SK-N-MC (cell line): ENCODE measurements around the gene OR10AG1.

Experiments used
- DNase-seq: peaks from one replicate; pipeline ENCODE4 v3.0.0-alpha.2; 2011; ENCODE audit warnings: low read depth, low spot score
- H3K27ac ChIP-seq: fragments of 200-600 bp; sonication (generic); 2 replicates; pipeline ENCODE4 v1.5.1; 2016; ENCODE audit warnings: mixed run types
- H3K36me3 ChIP-seq: fragments of 200-600 bp; sonication (generic); 2 replicates; pipeline ENCODE4 v1.6.1; 2017; ENCODE audit warnings: antibody characterized with exemption, low read length, mixed read lengths; ENCODE audit not compliant: insufficient read depth
- H3K4me3 ChIP-seq: fragments of 200-600 bp; sonication (generic); 2 replicates; pipeline ENCODE4 v1.5.1; 2016
- H3K9ac ChIP-seq: fragments of 200-600 bp; sonication (generic); 2 replicates; pipeline ENCODE4 v1.8.0; 2017; ENCODE audit warnings: mixed run types, mixed read lengths; ENCODE audit not compliant: insufficient read length
- H3K9me3 ChIP-seq: fragments of 200-600 bp; sonication (generic); 2 replicates; pipeline ENCODE4 v1.6.1; 2017; ENCODE audit warnings: low read depth, mild to moderate bottlenecking, antibody characterized with exemption, low read length, moderate library complexity, mixed read lengths
- EZH2 ChIP-seq: fragments of 200-600 bp; sonication (generic); IDR thresholded peaks from one replicate; pipeline ENCODE4 v1.6.1; 2017; ENCODE audit warnings: antibody characterized with exemption
- FOXP2 ChIP-seq: optimal IDR thresholded peaks from 2 replicates; pipeline ENCODE3; 2011; ENCODE audit warnings: mild to moderate bottlenecking, moderate library complexity; ENCODE audit not compliant: insufficient read depth; ENCODE audit errors: extremely low read length, control extremely low read depth
- POLR2AphosphoS5 ChIP-seq: IDR thresholded peaks from 2 replicates; pipeline ENCODE4 v1.6.1; 2012; ENCODE audit warnings: mild to moderate bottlenecking, low read depth, low read length, borderline replicate concordance

OR10AG1 gene

GRCh38 chr11:55969845-55970244 is at the start of gene OR10AG1:
TSS of gene OR10AG1 (minus strand) at chr11:55969945. CDS start at chr11:55969907, 38 bp downstream.
- Histone ChIP-seq H3K9ac (no peak within 1 kb of the TSS), H3K27ac (no peak within 1 kb of the TSS), H3K9me3 (no peaks in the 10 kb centered on the region), H3K4me3 (no peak within 1 kb of the TSS), H3K36me3 (no peaks in the 10 kb centered on the region)
- TF ChIP-seq POLR2AphosphoS5 (no peak), FOXP2 (no peak), EZH2 (no peak)
- no peak for DNase-seq

- TF ChIP-seq POLR2AphosphoS5 (no peak), FOXP2 (no peak), EZH2 (no peak)
- H3K9ac ChIP-seq = no peak overlapping the region
- no peak for DNase-seq
Observed at GRCh38 chr11:56013805-56014204, 44.1 kb upstream of the OR10AG1 start.

GRCh38 chr11:56010716-56011115 is 41.0 kb upstream of the OR10AG1 start:
- no peak overlapping the region for H3K27ac ChIP-seq
- TF ChIP-seq FOXP2 = no peak
- TF ChIP-seq POLR2AphosphoS5 = no peak
- TF ChIP-seq EZH2 = no peak
- no peak overlapping the region for H3K4me3 ChIP-seq
- H3K36me3 ChIP-seq = no peaks in the 10 kb centered on the region
- H3K9ac ChIP-seq = no peak overlapping the region
- no peak for DNase-seq
- H3K9me3 ChIP-seq = no peaks in the 10 kb centered on the region

More at GRCh38 chr11:56013805-56014204, 44.1 kb upstream of the OR10AG1 start:
- H3K36me3 ChIP-seq = no peaks in the 10 kb centered on the region
- H3K9me3 ChIP-seq = no peaks in the 10 kb centered on the region
- no peak overlapping the region for H3K27ac ChIP-seq
- H3K4me3 ChIP-seq = no peak overlapping the region

GRCh38 chr11:55994525-55994924 is 24.8 kb upstream of the OR10AG1 start, which contains the start of gene OR5F1:
TSS of gene OR5F1 (minus strand) at chr11:55994625. CDS start at chr11:55994625, 0 bp downstream.
- TF ChIP-seq POLR2AphosphoS5 (no peak), EZH2 (no peak), FOXP2 (no peak)
- Histone ChIP-seq H3K4me3 (no peak within 1 kb of the TSS), H3K27ac (no peak within 1 kb of the TSS), H3K9ac (no peak within 1 kb of the TSS), H3K9me3 (no peaks in the 10 kb centered on the region), H3K36me3 (no peaks in the 10 kb centered on the region)
- DNase-seq = no peak

GRCh38 chr11:55970935-55971334 is 1.2 kb upstream of the OR10AG1 start:
- Histone ChIP-seq H3K9ac (no peak overlapping the region), H3K9me3 (no peaks in the 10 kb centered on the region), H3K36me3 (no peaks in the 10 kb centered on the region), H3K4me3 (no peak overlapping the region), H3K27ac (no peak overlapping the region)
- TF ChIP-seq POLR2AphosphoS5 (no peak), EZH2 (no peak), FOXP2 (no peak)
- DNase-seq = no peak

GRCh38 chr11:55967914-55968313 is 1.8 kb downstream of the OR10AG1 start:
- no peak for TF ChIP-seq FOXP2
- TF ChIP-seq EZH2 = no peak
- TF ChIP-seq POLR2AphosphoS5 = no peak
- Histone ChIP-seq H3K9me3 (no peaks in the 10 kb centered on the region), H3K4me3 (no peak overlapping the region), H3K36me3 (no peaks in the 10 kb centered on the region), H3K27ac (no peak overlapping the region), H3K9ac (no peak overlapping the region)
- no peak for DNase-seq

GRCh38 chr11:55966391-55966790 is 3.4 kb downstream of the OR10AG1 start:
- DNase-seq = no peak
- H3K36me3 ChIP-seq = no peaks in the 10 kb centered on the region
- H3K9ac ChIP-seq = no peak overlapping the region
- H3K4me3 ChIP-seq = no peak overlapping the region
- no peaks in the 10 kb centered on the region for H3K9me3 ChIP-seq
- no peak for TF ChIP-seq POLR2AphosphoS5
- TF ChIP-seq FOXP2 = no peak
- TF ChIP-seq EZH2 = no peak
- H3K27ac ChIP-seq = no peak overlapping the region

- DNase-seq = no peak
- Histone ChIP-seq H3K27ac (no peak overlapping the region), H3K4me3 (no peak overlapping the region), H3K9ac (no peak overlapping the region), H3K9me3 (no peaks in the 10 kb centered on the region), H3K36me3 (no peaks in the 10 kb centered on the region)
- TF ChIP-seq FOXP2 = no peak
- TF ChIP-seq POLR2AphosphoS5 = no peak
- TF ChIP-seq EZH2 = no peak
Observed at GRCh38 chr11:55956521-55956920, 13.2 kb downstream of the OR10AG1 start.

- Histone ChIP-seq H3K9me3 (no peaks in the 10 kb centered on the region), H3K4me3 (no peak overlapping the region), H3K36me3 (no peaks in the 10 kb centered on the region), H3K9ac (no peak overlapping the region), H3K27ac (no peak overlapping the region)
- no peak for TF ChIP-seq POLR2AphosphoS5
- TF ChIP-seq FOXP2 = no peak
- no peak for TF ChIP-seq EZH2
- DNase-seq = no peak
Observed at GRCh38 chr11:55949330-55949729, 20.4 kb downstream of the OR10AG1 start.
